Measurements from ENCODE around the gene GLRX3.

The GLRX3 gene

DNA sequence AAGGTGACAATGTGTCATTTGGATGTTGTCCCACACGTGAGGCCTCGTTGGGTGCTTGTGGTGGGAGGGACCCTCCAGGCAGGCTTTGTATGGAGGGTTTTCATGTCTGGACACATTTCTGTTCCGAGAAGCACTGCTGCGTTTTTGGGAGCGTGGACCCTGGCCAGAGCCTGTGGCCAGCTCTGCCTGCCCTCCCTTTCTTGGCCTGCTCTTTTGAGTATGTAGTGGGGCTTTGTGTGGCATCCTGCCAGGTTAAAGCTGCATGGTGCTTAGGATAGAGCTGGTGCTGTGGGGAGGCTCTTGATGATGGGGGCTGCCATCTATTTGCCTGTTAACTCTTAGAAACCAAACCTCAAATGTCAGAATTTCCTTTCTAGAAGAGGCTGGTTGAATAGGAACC lies 45.7 kb downstream of the GLRX3 start:
- in situ Hi-C loops (cut with MboI; ENCODE audit: low sequenced_read_pairs, unreplicated experiment): loop anchor here (25.0 kb wide), 1 partner anchor 1705 kb away; no protein-coding TSS in a partner anchor
- DNase-seq (ENCODE audit: low spot score): no peak
- no peak for TF ChIP-seq CTCF (IDR thresholded peaks at IDR 0.05; ENCODE audit: borderline replicate concordance, control extremely low read depth, extremely low read depth, insufficient read depth, missing control alignments)

DNA sequence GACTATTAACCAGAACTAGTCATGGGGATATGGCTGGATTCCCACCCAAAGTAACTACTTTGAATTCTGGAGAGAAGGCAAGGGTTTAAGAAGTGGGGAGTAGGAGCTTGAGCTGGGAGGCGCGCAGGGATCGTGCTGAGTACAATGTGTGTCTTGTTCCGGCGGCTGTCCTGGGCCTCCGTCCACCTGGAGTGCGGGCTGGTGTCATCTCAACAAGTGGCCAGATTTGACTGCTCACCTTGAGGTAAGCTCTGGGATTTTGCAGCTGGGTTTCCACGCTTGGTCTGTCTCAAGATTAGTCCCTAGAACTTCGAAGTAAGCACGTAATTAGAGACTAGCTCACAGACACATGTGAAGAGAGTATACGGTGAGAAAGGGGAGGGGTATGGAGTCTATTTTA lies 49.4 kb downstream of the GLRX3 start:
- DNase-seq (ENCODE audit: low spot score): no peak
- in situ Hi-C loops (cut with MboI; ENCODE audit: low sequenced_read_pairs, unreplicated experiment): loop anchor here (25.0 kb wide), 1 partner anchor 1702 kb away; no protein-coding TSS in a partner anchor
- no peak for TF ChIP-seq CTCF (IDR thresholded peaks at IDR 0.05; ENCODE audit: borderline replicate concordance, control extremely low read depth, extremely low read depth, insufficient read depth, missing control alignments)

- in situ Hi-C loops (cut with MboI; ENCODE audit: low sequenced_read_pairs, unreplicated experiment): loop anchor here (25.0 kb wide), 1 partner anchor 1699 kb away; no protein-coding TSS in a partner anchor
- DNase-seq (ENCODE audit: low spot score): no peak
- no peak for TF ChIP-seq CTCF (IDR thresholded peaks at IDR 0.05; ENCODE audit: borderline replicate concordance, control extremely low read depth, extremely low read depth, insufficient read depth, missing control alignments)
Observed at GRCh38 chr10:130188195-130189175, 52.3 kb downstream of the GLRX3 start.

- in situ Hi-C loops (cut with MboI; ENCODE audit: low sequenced_read_pairs, unreplicated experiment): loop anchor here (25.0 kb wide), 1 partner anchor 1698 kb away; no protein-coding TSS in a partner anchor
- no peak for DNase-seq (ENCODE audit: low spot score)
- no peak for TF ChIP-seq CTCF (IDR thresholded peaks at IDR 0.05; ENCODE audit: borderline replicate concordance, control extremely low read depth, extremely low read depth, insufficient read depth, missing control alignments)
Observed at GRCh38 chr10:130189608-130190054, 53.4 kb downstream of the GLRX3 start.

DNA sequence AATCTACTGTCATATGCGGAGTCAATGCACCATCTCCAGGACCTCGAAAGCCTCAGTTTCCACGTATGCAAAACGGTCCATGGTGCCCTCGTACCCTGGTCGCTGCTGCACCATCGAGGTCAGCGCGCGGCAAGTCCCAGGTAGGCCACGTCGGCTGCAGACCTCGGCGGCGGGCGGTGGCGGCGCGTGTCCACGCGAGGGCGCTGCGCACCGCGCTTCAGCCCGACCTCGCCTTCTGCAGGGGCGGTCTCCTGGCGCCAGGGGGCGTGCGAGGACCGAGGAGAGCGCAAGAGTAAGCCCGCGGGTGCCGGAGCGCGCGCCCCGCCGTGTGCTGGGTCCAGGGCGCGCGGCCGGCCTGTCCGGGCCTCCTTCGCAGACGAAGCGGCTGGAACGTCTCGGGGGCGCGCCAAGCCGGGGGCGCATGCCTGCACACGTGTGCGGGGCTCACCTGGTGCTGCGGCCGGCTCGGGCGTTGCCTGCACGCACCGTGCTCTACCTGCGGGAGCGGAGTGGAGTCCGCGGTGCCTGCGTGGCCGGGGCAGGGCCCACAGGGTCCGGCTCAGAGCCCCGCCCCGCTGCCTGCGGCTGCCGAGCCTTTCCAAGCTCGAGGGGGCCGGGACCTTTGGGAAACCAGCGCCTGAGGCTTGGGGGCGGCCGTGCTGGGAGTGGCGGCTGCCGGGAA lies 54.0 kb downstream of the GLRX3 start:
- TF ChIP-seq CTCF (IDR thresholded peaks at IDR 0.05; ENCODE audit: borderline replicate concordance, control extremely low read depth, extremely low read depth, insufficient read depth, missing control alignments): peak; percentile 100
- DNase-seq (ENCODE audit: low spot score): peak; percentile 96
- in situ Hi-C loops (cut with MboI; ENCODE audit: low sequenced_read_pairs, unreplicated experiment): loop anchor here (25.0 kb wide), 1 partner anchor 1697 kb away; no protein-coding TSS in a partner anchor

- no peak for TF ChIP-seq CTCF (IDR thresholded peaks at IDR 0.05; ENCODE audit: borderline replicate concordance, control extremely low read depth, extremely low read depth, insufficient read depth, missing control alignments)
- DNase-seq (ENCODE audit: low spot score): no peak
- in situ Hi-C loops (cut with MboI; ENCODE audit: low sequenced_read_pairs, unreplicated experiment): loop anchor here (25.0 kb wide), 1 partner anchor 1697 kb away; no protein-coding TSS in a partner anchor
Observed at GRCh38 chr10:130190737-130191115, 54.5 kb downstream of the GLRX3 start.

All from GM13976 (cell line).